ENCODE results near the gene INHBA. TPM values are rescaled to one million over a fixed set of nuclear protein-coding genes. Genes with fewer than 3 reads are reported as not detected.

The INHBA gene
- total RNA-seq, 1 donor = 65.2 TPM

GRCh38 chr7:41698726-41699125 is 4.2 kb downstream of the INHBA start:
- peak; percentile 60 for DNase-seq (ENCODE audit: low read depth)
- TF ChIP-seq CTCF (IDR thresholded peaks at IDR 0.05; ENCODE audit: insufficient read depth, low read depth, low read length) = no peak

GRCh38 chr7:41698114-41698513 is 4.8 kb downstream of the INHBA start:
- DNase-seq (ENCODE audit: low read depth) = no peak
- peak overlapping the region; percentile 70 for H3K4me3 ChIP-seq (ENCODE audit: low read depth, low read length)
- TF ChIP-seq CTCF (IDR thresholded peaks at IDR 0.05; ENCODE audit: insufficient read depth, low read depth, low read length) = no peak

More at GRCh38 chr7:41698726-41699125, 4.2 kb downstream of the INHBA start:
- H3K4me3 ChIP-seq (ENCODE audit: low read depth, low read length) = peak overlapping the region; percentile 70

- DNase-seq (ENCODE audit: low read depth) = peak; percentile 91
- H3K4me3 ChIP-seq (ENCODE audit: low read depth, low read length) = peak overlapping the region; percentile 60
- peak; percentile 84 for TF ChIP-seq CTCF (IDR thresholded peaks at IDR 0.05; ENCODE audit: insufficient read depth, low read depth, low read length)
Measured at GRCh38 chr7:41696323-41696916, 6.5 kb downstream of the INHBA start.

- DNase-seq (ENCODE audit: low read depth) = peak; percentile 90
- TF ChIP-seq CTCF (IDR thresholded peaks at IDR 0.05; ENCODE audit: insufficient read depth, low read depth, low read length) = no peak
- peak overlapping the region; percentile 60 for H3K4me3 ChIP-seq (ENCODE audit: low read depth, low read length)
Measured at GRCh38 chr7:41695661-41696322, 7.1 kb downstream of the INHBA start.

GRCh38 chr7:41694495-41694894 is 8.4 kb downstream of the INHBA start:
- no peak overlapping the region for H3K4me3 ChIP-seq (ENCODE audit: low read depth, low read length)
- no peak for TF ChIP-seq CTCF (IDR thresholded peaks at IDR 0.05; ENCODE audit: insufficient read depth, low read depth, low read length)
- DNase-seq (ENCODE audit: low read depth) = no peak

- H3K4me3 ChIP-seq (ENCODE audit: low read depth, low read length) = no peak overlapping the region
- TF ChIP-seq CTCF (IDR thresholded peaks at IDR 0.05; ENCODE audit: insufficient read depth, low read depth, low read length) = peak; percentile 58
- DNase-seq (ENCODE audit: low read depth) = peak; percentile 68
Measured at GRCh38 chr7:41693150-41693997, 9.5 kb downstream of the INHBA start.

All from fibroblast of villous mesenchyme (primary cell).